HG02970 (cell line): ENCODE data around the gene CFAP97D1.
"Not testable (repeated sequence)": the region's sequence is repeated elsewhere in the genome, so short reads cannot be mapped to it uniquely, and the experiment has no call there.

ENCODE experiments used
- ATAC-seq: cut with Tn5 transposase; IDR thresholded peaks from one replicate; pipeline ENCODE4 v1.9.1; 2021; ENCODE audit warnings: mild to moderate bottlenecking, moderate library complexity, moderate number of reproducible peaks; ENCODE audit not compliant: unreplicated experiment, low FRiP score

The CFAP97D1 gene

GRCh38 chr17:43790311-43790940 is 10.2 kb downstream of the CFAP97D1 start:
- ATAC-seq: no peak

GRCh38 chr17:43791589-43791988 is 11.4 kb downstream of the CFAP97D1 start:
- no peak for ATAC-seq

- ATAC-seq: not testable (repeated sequence)
Measured at GRCh38 chr17:43792668-43793067, 12.4 kb downstream of the CFAP97D1 start.

- not testable (repeated sequence) for ATAC-seq
Measured at GRCh38 chr17:43798024-43798423, 17.8 kb downstream of the CFAP97D1 start.

- ATAC-seq: no peak
Measured at GRCh38 chr17:43799047-43799446, 18.8 kb downstream of the CFAP97D1 start.

GRCh38 chr17:43800736-43801135 is 20.5 kb downstream of the CFAP97D1 start:
- ATAC-seq: no peak

- no peak for ATAC-seq
Measured at GRCh38 chr17:43801844-43802243, 21.6 kb downstream of the CFAP97D1 start.

GRCh38 chr17:43803758-43804157 is 23.5 kb downstream of the CFAP97D1 start:
- ATAC-seq: no peak

GRCh38 chr17:43805117-43805516 is 24.9 kb downstream of the CFAP97D1 start:
- ATAC-seq: no peak

GRCh38 chr17:43808076-43808475 is 27.8 kb downstream of the CFAP97D1 start:
- ATAC-seq: no peak

GRCh38 chr17:43809121-43809520 is 28.9 kb downstream of the CFAP97D1 start:
- ATAC-seq: no peak

GRCh38 chr17:43810226-43810715 is 30.0 kb downstream of the CFAP97D1 start:
- ATAC-seq: no peak

- no peak for ATAC-seq
Measured at GRCh38 chr17:43810823-43811222, 30.6 kb downstream of the CFAP97D1 start.

GRCh38 chr17:43812396-43813265 is 32.4 kb downstream of the CFAP97D1 start:
- no peak for ATAC-seq

- ATAC-seq: no peak
Measured at GRCh38 chr17:43813386-43813785, 33.2 kb downstream of the CFAP97D1 start.

- ATAC-seq: no peak
Measured at GRCh38 chr17:43814026-43814425, 33.8 kb downstream of the CFAP97D1 start.

GRCh38 chr17:43814714-43815113 is 34.5 kb downstream of the CFAP97D1 start:
- no peak for ATAC-seq

GRCh38 chr17:43816336-43817320 is 36.4 kb downstream of the CFAP97D1 start:
- ATAC-seq: no peak

- no peak for ATAC-seq
Measured at GRCh38 chr17:43817826-43818225, 37.6 kb downstream of the CFAP97D1 start.

- no peak for ATAC-seq
Measured at GRCh38 chr17:43818966-43819365, 38.7 kb downstream of the CFAP97D1 start.
